DOHH2 (cell line): ENCODE results near the gene IL6R.

Source experiments
- CTCF ChIP-seq: fragments of 200-600 bp; sonication (generic); IDR thresholded peaks from one replicate; pipeline ENCODE4 v1.5.1; 2014; ENCODE audit warnings: antibody characterized with exemption, mild to moderate bottlenecking, low read depth, low read length; ENCODE audit not compliant: poor library complexity, severe bottlenecking
- EZH2phosphoT487 ChIP-seq: fragments of 200-600 bp; sonication (generic); IDR thresholded peaks from 2 replicates; pipeline ENCODE4 v1.6.1; 2017; ENCODE audit warnings: borderline replicate concordance, mild to moderate bottlenecking, antibody characterized with exemption, low read length, moderate library complexity, mixed read lengths

GRCh38 chr1:154463512-154463990, 58.4 kb downstream of the IL6R start:
- TF ChIP-seq CTCF (no peak), EZH2phosphoT487 (no peak)
